Endothelial cell of umbilical vein (primary cell): ENCODE measurements around the gene C14orf132. TPM values are rescaled to one million over a fixed set of nuclear protein-coding genes. Genes with fewer than 3 reads are reported as not detected.

ENCODE experiments used
- BruUV-seq: library from RNA; stranded (reverse); fragments of 400-500 nt; replicated peaks from 2 replicates; lab custom pipeline; 2021; lab: Mats Ljungman, UMichigan
- CTCF ChIA-PET: fragments of 300-600, 350-600 bp; sonication (Branson Sonifier 250); formaldehyde crosslinking; loops from one replicate; lab custom pipeline; 2021; ENCODE audit warnings: antibody characterized with exemption, inconsistent platforms; lab: Charles Lee
- POLR2A ChIA-PET: fragments of 300-600, 350-600 bp; sonication (Branson Sonifier 250); formaldehyde crosslinking; loops from one replicate; lab custom pipeline; 2021; ENCODE audit warnings: antibody characterized with exemption, inconsistent platforms; lab: Charles Lee
- DNase-seq: peaks from one replicate; pipeline ENCODE4 v3.0.0-alpha.2; 2011; ENCODE audit warnings: low read depth, low spot score
- FAIRE-seq: peaks from 2 replicates; lab custom pipeline; 2011; peaks lifted over from hg19 to GRCh38; lab: Jason Lieb, UNC
- H2AFZ ChIP-seq: 2 replicates; pipeline ENCODE4 v1.6.0; 2012; ENCODE audit warnings: low read depth, low read length, control low read depth, inconsistent platforms
- H3K27ac ChIP-seq: 2 replicates; pipeline ENCODE4 v1.5.1; 2011; ENCODE audit warnings: low read depth, mild to moderate bottlenecking, control low read depth, low read length, moderate library complexity; ENCODE audit not compliant: insufficient read depth
- H3K27me3 ChIP-seq, 2 experiments: 2 replicates each; pipeline versions ENCODE4 v1.6.0 to v1.6.1; 2011; ENCODE audit warnings: low read length in 2 of 2, mixed read lengths in 1 of 2; ENCODE audit not compliant: control insufficient read depth in 2 of 2, insufficient read depth in 2 of 2
- H3K36me3 ChIP-seq, 2 experiments: 2 replicates in 1 of 2; 3 replicates in 1 of 2; pipeline ENCODE4 v1.5.1; 2011; ENCODE audit warnings: low read length in 2 of 2, mild to moderate bottlenecking in 1 of 2, moderate library complexity in 1 of 2; ENCODE audit not compliant: control insufficient read depth in 2 of 2, insufficient read depth in 2 of 2; ENCODE audit errors: extremely low read depth in 1 of 2
- H3K4me1 ChIP-seq: 3 replicates; pipeline ENCODE4 v1.5.1; 2011; ENCODE audit warnings: mild to moderate bottlenecking, low read length; ENCODE audit not compliant: control insufficient read depth, insufficient read depth; ENCODE audit errors: extremely low read depth
- H3K4me2 ChIP-seq: 2 replicates; pipeline ENCODE4 v1.6.1; 2011; ENCODE audit warnings: low read length, control low read depth, mixed read lengths; ENCODE audit not compliant: insufficient read depth
- H3K4me3 ChIP-seq, 3 experiments: fragments of 200-600 bp in 1 of 3; sonication (generic), shearing (Covaris generic) in 1 of 3; replicated peaks in 1 of 3; 2 replicates each; pipeline ENCODE4 v1.5.1; 2011 to 2016; ENCODE audit warnings: control low read depth in 3 of 3, low read length in 3 of 3, mild to moderate bottlenecking in 2 of 3, inconsistent platforms in 1 of 3, low read depth in 1 of 3, moderate library complexity in 1 of 3; ENCODE audit not compliant: insufficient read depth in 1 of 3
- H3K79me2 ChIP-seq: 2 replicates; pipeline ENCODE4 v1.6.0; 2012; ENCODE audit warnings: low read length, inconsistent platforms; ENCODE audit not compliant: control insufficient read depth, insufficient read depth
- H3K9ac ChIP-seq: replicated peaks from 2 replicates; pipeline ENCODE3; 2011; ENCODE audit warnings: low read length, control low read depth; ENCODE audit not compliant: insufficient read depth; ENCODE audit errors: extremely low read depth
- H3K9me1 ChIP-seq: replicated peaks from 3 replicates; pipeline ENCODE4 v1.6.0; 2011; ENCODE audit warnings: mild to moderate bottlenecking, low read length; ENCODE audit not compliant: control insufficient read depth, insufficient read depth; ENCODE audit errors: extremely low read depth
- H3K9me3 ChIP-seq: replicated peaks from 2 replicates; pipeline ENCODE4 v1.5.1; 2012; ENCODE audit warnings: low read length, inconsistent platforms; ENCODE audit not compliant: control insufficient read depth, insufficient read depth
- H4K20me1 ChIP-seq: replicated peaks from 2 replicates; pipeline ENCODE3; 2011; ENCODE audit warnings: mild to moderate bottlenecking, low read length; ENCODE audit not compliant: control insufficient read depth, insufficient read depth; ENCODE audit errors: extremely low read depth
- EZH2 ChIP-seq: IDR thresholded peaks from 2 replicates; pipeline ENCODE4 v1.6.1; 2012; ENCODE audit warnings: borderline replicate concordance, low read depth, mild to moderate bottlenecking, moderate library complexity, low read length, inconsistent platforms; ENCODE audit not compliant: severe bottlenecking
- FOS ChIP-seq: IDR thresholded peaks from 2 replicates; pipeline ENCODE4 v1.6.1; 2011; ENCODE audit warnings: mild to moderate bottlenecking, low read length, moderate library complexity, borderline replicate concordance; ENCODE audit not compliant: insufficient read depth
- GATA2 ChIP-seq: IDR thresholded peaks from 2 replicates; pipeline ENCODE4 v1.7.0; 2011; ENCODE audit warnings: low read depth, mild to moderate bottlenecking, moderate library complexity, mixed read lengths, low read length; ENCODE audit not compliant: insufficient read length, insufficient read depth
- JUN ChIP-seq: IDR thresholded peaks from 2 replicates; pipeline ENCODE4 v1.6.1; 2011; ENCODE audit warnings: borderline replicate concordance, low read depth; ENCODE audit not compliant: insufficient read length, insufficient read depth
- MYC ChIP-seq: IDR thresholded peaks from one replicate; pipeline ENCODE4 v1.6.1; 2011; ENCODE audit warnings: mild to moderate bottlenecking, low read depth, low read length
- POLR2A ChIP-seq: IDR thresholded peaks from 2 replicates; pipeline ENCODE4 v1.6.1; 2012; ENCODE audit warnings: low read depth, mild to moderate bottlenecking, control low read depth, low read length
- POLR2AphosphoS5 ChIP-seq: IDR thresholded peaks from 2 replicates; pipeline ENCODE4 v1.6.1; 2012; ENCODE audit warnings: low read depth, mild to moderate bottlenecking, control low read depth, low read length, moderate library complexity; ENCODE audit not compliant: insufficient read depth
- dilution Hi-C: fragments of 300-500 bp; cut with MboI; formaldehyde crosslinking; loops from one replicate; pipeline ENCODE4 v1.15.0; 2019; ENCODE audit warnings: low sequenced_read_pairs; ENCODE audit not compliant: extremely low pct_ligation_motif_present
- intact Hi-C: fragments of 100-400 bp; cut with micrococcal nuclease; formaldehyde crosslinking; loops from one replicate; pipeline ENCODE4 v1.10.0; 2022
- polyA plus RNA-seq, 4 experiments: library from polyadenylated mRNA; depleted of rRNA in 3 of 4; stranded (reverse) in 3 of 4; unstranded in 1 of 4; fragments of >200 nt; gene quantifications; 2 replicates each; pipeline versions ENCODE4 v1.2.1 to v1.2.3, GENCODE V29; 2011 to 2012; ENCODE audit warnings: missing spikeins in 1 of 4
- total RNA-seq: library from RNA; stranded (reverse); gene quantifications from 2 replicates; pipeline ENCODE4 v1.2.3, GENCODE V29; 2021
- TF ChIP-seq, protein P1 (sequence below): IDR thresholded peaks from 2 replicates; pipeline ENCODE4 v1.6.1; 2011; ENCODE audit not compliant: insufficient read depth, insufficient read length
- TF ChIP-seq, protein P2 (sequence below), 2 donors: IDR thresholded peaks; 1 replicate in 1 of 2; 2 replicates in 1 of 2; pipeline ENCODE4 v1.5.1; 2011; ENCODE audit warnings: low read length in 2 of 2, mild to moderate bottlenecking in 2 of 2, moderate library complexity in 2 of 2, control low read depth in 1 of 2, inconsistent platforms in 1 of 2, low read depth in 1 of 2; ENCODE audit not compliant: insufficient read depth in 1 of 2; ENCODE audit errors: extremely low read depth in 1 of 2

Gene C14orf132
- total and polyA plus RNA-seq, 2 donors (not counting 3 experiments of a cell fraction or from before 2014, with no cell fraction given) = 3.2 to 7.6 TPM

DNA sequence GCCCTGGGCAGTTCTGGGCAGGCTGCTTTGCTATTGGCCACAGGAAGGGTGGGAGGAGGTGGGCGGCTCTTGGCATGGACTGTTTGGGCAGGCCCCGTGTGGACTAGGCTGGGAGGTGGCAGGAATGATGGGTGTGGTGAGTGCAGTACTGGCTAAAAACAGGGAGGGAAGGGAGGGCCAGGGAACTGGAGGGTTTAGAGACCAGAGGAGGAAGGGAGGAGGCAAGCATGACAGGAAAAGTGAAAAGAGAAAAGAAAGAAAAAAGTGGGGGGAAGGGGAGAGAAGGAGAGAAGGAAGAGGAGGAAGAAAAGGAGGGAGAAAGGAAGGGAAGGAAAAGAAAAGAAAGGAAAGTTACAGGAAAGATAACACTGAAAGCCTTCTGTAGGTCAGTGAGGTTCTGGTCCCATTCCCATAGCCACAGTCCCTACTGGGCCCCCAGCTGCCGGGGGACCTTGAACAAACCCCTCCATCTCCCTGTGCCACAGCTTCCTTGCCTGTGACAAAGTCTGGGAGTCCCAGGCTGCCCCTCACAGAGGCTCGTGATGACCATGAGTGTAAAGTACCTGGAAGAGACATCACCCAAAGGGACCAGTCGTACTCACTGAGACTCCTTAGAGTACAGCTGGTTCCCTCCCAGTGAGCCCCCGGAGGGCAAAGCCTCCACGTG is 1.1 kb upstream of the C14orf132 start:
- Histone ChIP-seq H3K79me2 (no peaks in the 10 kb centered on the region), H3K36me3 (no peaks in the 10 kb centered on the region), H3K4me2 (no peak overlapping the region), H3K9me3 (no peaks in the 10 kb centered on the region), H3K4me1 (peaks cover 8% of the 10 kb centered on the region), H3K9ac (no peak overlapping the region), H3K4me3 (no peak overlapping the region), H2AFZ (peak overlapping the region; percentile 52), H3K27me3 (peaks cover 5 to 22% of the 10 kb centered on the region in 2 experiments), H4K20me1 (no peaks in the 10 kb centered on the region), H3K9me1 (no peaks in the 10 kb centered on the region), H3K27ac (no peak overlapping the region)
- dilution Hi-C loops = no loop called here
- POLR2A ChIA-PET = no interaction called here
- FAIRE-seq = no peak
- CTCF ChIA-PET = no interaction called here
- intact Hi-C loops = no loop called here
- TF ChIP-seq, protein P1, sequence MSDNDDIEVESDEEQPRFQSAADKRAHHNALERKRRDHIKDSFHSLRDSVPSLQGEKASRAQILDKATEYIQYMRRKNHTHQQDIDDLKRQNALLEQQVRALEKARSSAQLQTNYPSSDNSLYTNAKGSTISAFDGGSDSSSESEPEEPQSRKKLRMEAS = no peak
- TF ChIP-seq JUN = no peak
- no peak for TF ChIP-seq POLR2AphosphoS5
- TF ChIP-seq EZH2 = no peak
- TF ChIP-seq MYC = no peak
- TF ChIP-seq GATA2 = no peak
- no peak for TF ChIP-seq POLR2A
- TF ChIP-seq, protein P2, sequence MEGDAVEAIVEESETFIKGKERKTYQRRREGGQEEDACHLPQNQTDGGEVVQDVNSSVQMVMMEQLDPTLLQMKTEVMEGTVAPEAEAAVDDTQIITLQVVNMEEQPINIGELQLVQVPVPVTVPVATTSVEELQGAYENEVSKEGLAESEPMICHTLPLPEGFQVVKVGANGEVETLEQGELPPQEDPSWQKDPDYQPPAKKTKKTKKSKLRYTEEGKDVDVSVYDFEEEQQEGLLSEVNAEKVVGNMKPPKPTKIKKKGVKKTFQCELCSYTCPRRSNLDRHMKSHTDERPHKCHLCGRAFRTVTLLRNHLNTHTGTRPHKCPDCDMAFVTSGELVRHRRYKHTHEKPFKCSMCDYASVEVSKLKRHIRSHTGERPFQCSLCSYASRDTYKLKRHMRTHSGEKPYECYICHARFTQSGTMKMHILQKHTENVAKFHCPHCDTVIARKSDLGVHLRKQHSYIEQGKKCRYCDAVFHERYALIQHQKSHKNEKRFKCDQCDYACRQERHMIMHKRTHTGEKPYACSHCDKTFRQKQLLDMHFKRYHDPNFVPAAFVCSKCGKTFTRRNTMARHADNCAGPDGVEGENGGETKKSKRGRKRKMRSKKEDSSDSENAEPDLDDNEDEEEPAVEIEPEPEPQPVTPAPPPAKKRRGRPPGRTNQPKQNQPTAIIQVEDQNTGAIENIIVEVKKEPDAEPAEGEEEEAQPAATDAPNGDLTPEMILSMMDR (IDR thresholded peaks at IDR 0.05; ENCODE audit: extremely low read depth in 1 of 2, insufficient read depth in 1 of 2, low read depth in 1 of 2, low read length in 2 of 2) = no peak
- no peak for TF ChIP-seq FOS
- BruUV-seq = no TSS peak
- no peak for DNase-seq
